Right lobe of liver (tissue), 6 donors: ENCODE results near the gene AKT3. TPM values are rescaled to one million over a fixed set of nuclear protein-coding genes. Genes with fewer than 3 reads are reported as not detected.

Experiments
- ATAC-seq, 4 donors: fragments of 200-7000 bp; cut with Tn5 transposase; one replicate each; pipeline ENCODE4 v1.9.1; 2020; ENCODE audit warnings: mild to moderate bottlenecking in 4 of 4, moderate library complexity in 4 of 4
- DNase-seq, 3 donors: peaks; one replicate each; pipeline ENCODE4 v3.0.0-alpha.2; 2020
- H3K27ac ChIP-seq, 3 donors: fragments of 200-600 bp; one replicate each; pipeline ENCODE4 v1.8.0; 2022
- H3K27me3 ChIP-seq, 2 donors: fragments of 200-600 bp; one replicate each; pipeline ENCODE4 v1.8.0; 2022
- H3K36me3 ChIP-seq, 4 donors: fragments of 200-600 bp; sonication (generic) in 1 of 4; one replicate each; pipeline versions ENCODE4 v1.5.1 to v1.8.0; 2017 to 2022; ENCODE audit warnings: control low read depth in 1 of 4
- H3K4me1 ChIP-seq, 4 donors: fragments of 200-600 bp; sonication (generic) in 1 of 4; one replicate each; pipeline versions ENCODE4 v1.5.1 to v1.8.0; 2017 to 2022; ENCODE audit warnings: control low read depth in 1 of 4
- H3K4me3 ChIP-seq, 3 donors: fragments of 200-600 bp; one replicate each; pipeline ENCODE4 v1.8.0; 2022
- H3K9me3 ChIP-seq, 4 donors: fragments of 200-600 bp; sonication (generic) in 1 of 4; one replicate each; pipeline versions ENCODE4 v1.5.1 to v1.8.0; 2017 to 2022; ENCODE audit warnings: control low read depth in 1 of 4
- POLR2A ChIP-seq: fragments of 450-650 bp; IDR thresholded peaks from one replicate; pipeline ENCODE4 v1.6.1; 2017; ENCODE audit warnings: antibody characterized with exemption, mild to moderate bottlenecking
- WGBS: methylation state at CpG from one replicate; pipeline ENCODE4 v1.1.6; 2018; ENCODE audit warnings: low coverage, low lambda C conversion rate; ENCODE audit not compliant: insufficient coverage; ENCODE audit errors: missing lambda C conversion rate; 5-methylcytosine and 5-hydroxymethylcytosine counted together
- intact Hi-C, 2 donors: fragments of 100-400 bp; cut with DNase I; formaldehyde crosslinking; loops; one replicate each; pipeline versions ENCODE4 v1.11.2 to v1.14.1; 2022
- total RNA-seq, 6 experiments: library from RNA; depleted of rRNA in 2 of 6; stranded (reverse); fragments of >200 nt in 2 of 6; fragmentation: NEBNext Ultra II Directional in 3 of 6; extraction: Animal tissue kit (Norgen Biotek cat#: 25700) in 3 of 6; gene quantifications; one replicate each; pipeline versions ENCODE4 v1.1.0 to v1.2.4, GENCODE V29; 2016 to 2023
- TF ChIP-seq, protein P1 (sequence below), 4 donors: fragments of 200-600 bp in 3 of 4; fragments of 450-650 bp in 1 of 4; IDR thresholded peaks; one replicate each; pipeline versions ENCODE4 v1.5.1 to v1.8.0; 2016 to 2022; ENCODE audit warnings: antibody characterized with exemption in 4 of 4, mild to moderate bottlenecking in 2 of 4
- donor health status: DM: no; HTN: yes; CAD: no.
- donor health status: DM: no; HTN: no; CAD: no.
- donor health status: DM: no; HTN: no; CAD: no.
- donor health status: DM: no; HTN: yes; CAD: no.
- donor health status: DM: no; HTN: yes; CAD: no.

Gene AKT3
- total RNA-seq, 6 experiments from 2014 or later: 4.9 to 9.6 (median 6.8) TPM

GRCh38 chr1:243806310-243806709 lies 43.7 kb downstream of the AKT3 start:
- Histone ChIP-seq H3K9me3 (no peaks in the 10 kb centered on the region), H3K4me1 (no peaks in the 10 kb centered on the region), H3K36me3 (no peaks in the 10 kb centered on the region), H3K27ac (no peak overlapping the region), H3K27me3 (no peaks in the 10 kb centered on the region), H3K4me3 (no peak overlapping the region)
- no peak for TF ChIP-seq POLR2A
- TF ChIP-seq, protein P1, sequence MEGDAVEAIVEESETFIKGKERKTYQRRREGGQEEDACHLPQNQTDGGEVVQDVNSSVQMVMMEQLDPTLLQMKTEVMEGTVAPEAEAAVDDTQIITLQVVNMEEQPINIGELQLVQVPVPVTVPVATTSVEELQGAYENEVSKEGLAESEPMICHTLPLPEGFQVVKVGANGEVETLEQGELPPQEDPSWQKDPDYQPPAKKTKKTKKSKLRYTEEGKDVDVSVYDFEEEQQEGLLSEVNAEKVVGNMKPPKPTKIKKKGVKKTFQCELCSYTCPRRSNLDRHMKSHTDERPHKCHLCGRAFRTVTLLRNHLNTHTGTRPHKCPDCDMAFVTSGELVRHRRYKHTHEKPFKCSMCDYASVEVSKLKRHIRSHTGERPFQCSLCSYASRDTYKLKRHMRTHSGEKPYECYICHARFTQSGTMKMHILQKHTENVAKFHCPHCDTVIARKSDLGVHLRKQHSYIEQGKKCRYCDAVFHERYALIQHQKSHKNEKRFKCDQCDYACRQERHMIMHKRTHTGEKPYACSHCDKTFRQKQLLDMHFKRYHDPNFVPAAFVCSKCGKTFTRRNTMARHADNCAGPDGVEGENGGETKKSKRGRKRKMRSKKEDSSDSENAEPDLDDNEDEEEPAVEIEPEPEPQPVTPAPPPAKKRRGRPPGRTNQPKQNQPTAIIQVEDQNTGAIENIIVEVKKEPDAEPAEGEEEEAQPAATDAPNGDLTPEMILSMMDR (IDR thresholded peaks at IDR 0.05): no peak
- ATAC-seq (no peak), DNase-seq (no peak)
- intact Hi-C loops: no loop called here

DNA sequence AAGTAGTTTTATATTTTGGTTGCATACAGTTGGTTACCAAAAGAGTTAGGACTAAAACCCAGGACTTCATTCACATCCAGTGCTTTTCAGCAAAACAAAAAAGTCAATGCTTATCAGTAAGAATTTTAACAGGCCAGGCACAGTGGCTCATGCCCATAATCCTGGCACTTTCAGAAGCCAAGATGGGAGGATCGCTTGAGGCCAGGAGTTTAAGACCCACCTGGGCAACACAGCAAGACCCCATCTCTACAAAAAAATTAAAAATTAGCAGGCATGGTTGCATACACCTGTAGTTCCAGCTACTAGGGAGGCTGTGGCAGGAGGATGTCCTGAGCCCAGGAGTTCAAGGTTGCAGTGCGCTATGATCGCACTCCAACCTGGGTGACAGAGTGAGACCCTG lies 47.3 kb downstream of the AKT3 start:
- no peaks in the 10 kb centered on the region for H3K9me3 ChIP-seq
- 78% methylated on average over 2 of the region's 3 CpGs for WGBS
- no peak overlapping the region for H3K4me3 ChIP-seq
- H3K27ac ChIP-seq: no peak overlapping the region
- no peak for TF ChIP-seq POLR2A
- no peaks in the 10 kb centered on the region for H3K36me3 ChIP-seq
- ATAC-seq: no peak
- H3K27me3 ChIP-seq: no peaks in the 10 kb centered on the region
- no peaks in the 10 kb centered on the region for H3K4me1 ChIP-seq
- DNase-seq: no peak
- intact Hi-C loops: no loop called here

GRCh38 chr1:243801378-243801777 lies 48.7 kb downstream of the AKT3 start:
- H3K27me3 ChIP-seq: no peaks in the 10 kb centered on the region
- no peak overlapping the region for H3K4me3 ChIP-seq
- H3K9me3 ChIP-seq: no peaks in the 10 kb centered on the region
- TF ChIP-seq POLR2A: no peak
- TF ChIP-seq, protein P1 (IDR thresholded peaks at IDR 0.05): no peak
- no peaks in the 10 kb centered on the region for H3K36me3 ChIP-seq
- 67% methylated on average over 1 of the region's 1 CpG for WGBS
- ATAC-seq: no peak
- H3K27ac ChIP-seq: no peak overlapping the region
- intact Hi-C loops: no loop called here
- no peaks in the 10 kb centered on the region for H3K4me1 ChIP-seq
- no peak for DNase-seq

DNA sequence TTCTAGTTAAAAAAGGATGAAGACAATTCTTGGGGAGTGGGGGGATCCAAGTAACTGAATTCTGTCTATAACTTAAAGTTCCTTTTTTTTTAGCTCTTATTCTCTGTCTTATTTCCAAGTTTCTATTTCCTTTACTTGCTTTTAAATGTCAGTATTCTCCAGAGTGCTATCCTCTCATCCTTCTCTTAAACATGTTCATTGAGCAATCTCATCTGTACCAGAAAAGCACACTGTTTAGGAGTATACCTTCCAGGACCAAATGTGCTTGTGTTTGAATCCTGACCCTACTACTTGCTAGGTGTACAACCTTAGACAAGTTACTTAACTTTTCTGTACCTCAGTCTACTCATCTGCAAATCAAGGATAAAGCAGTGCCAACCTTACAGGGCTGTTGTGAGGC lies 50.1 kb downstream of the AKT3 start:
- Histone ChIP-seq H3K4me3 (no peak overlapping the region), H3K27me3 (no peaks in the 10 kb centered on the region), H3K4me1 (no peaks in the 10 kb centered on the region), H3K27ac (no peak overlapping the region), H3K9me3 (no peaks in the 10 kb centered on the region), H3K36me3 (no peaks in the 10 kb centered on the region)
- no peak for TF ChIP-seq POLR2A
- TF ChIP-seq, protein P1 (IDR thresholded peaks at IDR 0.05): no peak
- intact Hi-C loops: no loop called here
- DNase-seq (no peak), ATAC-seq (no peak)

- DNase-seq: no peak
- ATAC-seq: no peak
- 73% methylated on average over 2 of the region's 2 CpGs for WGBS
- H3K4me3 ChIP-seq: no peak overlapping the region
- H3K4me1 ChIP-seq: no peaks in the 10 kb centered on the region
- no peaks in the 10 kb centered on the region for H3K36me3 ChIP-seq
- intact Hi-C loops: no loop called here
- TF ChIP-seq, protein P1 (IDR thresholded peaks at IDR 0.05): no peak
- no peak for TF ChIP-seq POLR2A
- H3K27me3 ChIP-seq: no peaks in the 10 kb centered on the region
- H3K9me3 ChIP-seq: no peaks in the 10 kb centered on the region
- H3K27ac ChIP-seq: no peak overlapping the region
Observed at GRCh38 chr1:243798726-243799125, 51.3 kb downstream of the AKT3 start.
